Loucy (cell line): Measurements from ENCODE around the gene ADO.

Experiments
- EZH2phosphoT487 ChIP-seq: fragments of 200-600 bp; IDR thresholded peaks from 2 replicates; pipeline ENCODE4 v1.6.1; 2018; ENCODE audit warnings: antibody characterized with exemption, mild to moderate bottlenecking, moderate library complexity, borderline replicate concordance
- TF ChIP-seq, protein P1 (sequence below): fragments of 200-600 bp; sonication (generic); conservative IDR thresholded peaks from 2 replicates; pipeline ENCODE4 v1.5.1; 2014; ENCODE audit warnings: mild to moderate bottlenecking, antibody characterized with exemption, low read length

DNA sequence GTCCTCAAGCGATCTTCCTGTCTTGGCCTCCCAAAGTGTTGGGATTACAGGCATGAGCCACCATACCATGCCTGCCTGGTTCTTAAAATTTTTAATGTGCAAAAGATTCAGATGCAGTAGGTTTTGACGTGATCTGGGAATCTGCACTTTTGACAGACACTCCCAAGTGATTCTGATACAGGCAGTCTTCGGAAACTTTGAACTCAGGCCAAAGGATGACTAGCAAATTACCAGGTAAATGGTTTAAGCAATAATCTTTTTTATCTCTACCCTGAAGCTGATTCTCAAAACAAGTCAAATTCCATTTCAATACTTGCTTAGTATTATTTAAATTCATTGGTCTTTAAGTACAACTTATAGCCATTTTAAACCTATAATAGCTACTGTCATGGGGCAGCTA, 2.6 kb upstream of the ADO start:
- TF ChIP-seq, protein P1, sequence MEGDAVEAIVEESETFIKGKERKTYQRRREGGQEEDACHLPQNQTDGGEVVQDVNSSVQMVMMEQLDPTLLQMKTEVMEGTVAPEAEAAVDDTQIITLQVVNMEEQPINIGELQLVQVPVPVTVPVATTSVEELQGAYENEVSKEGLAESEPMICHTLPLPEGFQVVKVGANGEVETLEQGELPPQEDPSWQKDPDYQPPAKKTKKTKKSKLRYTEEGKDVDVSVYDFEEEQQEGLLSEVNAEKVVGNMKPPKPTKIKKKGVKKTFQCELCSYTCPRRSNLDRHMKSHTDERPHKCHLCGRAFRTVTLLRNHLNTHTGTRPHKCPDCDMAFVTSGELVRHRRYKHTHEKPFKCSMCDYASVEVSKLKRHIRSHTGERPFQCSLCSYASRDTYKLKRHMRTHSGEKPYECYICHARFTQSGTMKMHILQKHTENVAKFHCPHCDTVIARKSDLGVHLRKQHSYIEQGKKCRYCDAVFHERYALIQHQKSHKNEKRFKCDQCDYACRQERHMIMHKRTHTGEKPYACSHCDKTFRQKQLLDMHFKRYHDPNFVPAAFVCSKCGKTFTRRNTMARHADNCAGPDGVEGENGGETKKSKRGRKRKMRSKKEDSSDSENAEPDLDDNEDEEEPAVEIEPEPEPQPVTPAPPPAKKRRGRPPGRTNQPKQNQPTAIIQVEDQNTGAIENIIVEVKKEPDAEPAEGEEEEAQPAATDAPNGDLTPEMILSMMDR = no peak
- TF ChIP-seq EZH2phosphoT487 = no peak
